ENCODE data around the gene TERF2IP. TPM values are rescaled to one million over a fixed set of nuclear protein-coding genes. Genes with fewer than 3 reads are reported as not detected.

Gene TERF2IP, protein sequence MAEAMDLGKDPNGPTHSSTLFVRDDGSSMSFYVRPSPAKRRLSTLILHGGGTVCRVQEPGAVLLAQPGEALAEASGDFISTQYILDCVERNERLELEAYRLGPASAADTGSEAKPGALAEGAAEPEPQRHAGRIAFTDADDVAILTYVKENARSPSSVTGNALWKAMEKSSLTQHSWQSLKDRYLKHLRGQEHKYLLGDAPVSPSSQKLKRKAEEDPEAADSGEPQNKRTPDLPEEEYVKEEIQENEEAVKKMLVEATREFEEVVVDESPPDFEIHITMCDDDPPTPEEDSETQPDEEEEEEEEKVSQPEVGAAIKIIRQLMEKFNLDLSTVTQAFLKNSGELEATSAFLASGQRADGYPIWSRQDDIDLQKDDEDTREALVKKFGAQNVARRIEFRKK
- total RNA-seq (2014; rRNA removed; shearing (Covaris generic)) (44.8 and 60.7 TPM in 2 replicates), polyA plus RNA-seq (2016; fragmentation: Nextera tagmentation; extraction: Ambion mirVana) (59.8 and 66.9 TPM in 2 replicates)

DNA sequence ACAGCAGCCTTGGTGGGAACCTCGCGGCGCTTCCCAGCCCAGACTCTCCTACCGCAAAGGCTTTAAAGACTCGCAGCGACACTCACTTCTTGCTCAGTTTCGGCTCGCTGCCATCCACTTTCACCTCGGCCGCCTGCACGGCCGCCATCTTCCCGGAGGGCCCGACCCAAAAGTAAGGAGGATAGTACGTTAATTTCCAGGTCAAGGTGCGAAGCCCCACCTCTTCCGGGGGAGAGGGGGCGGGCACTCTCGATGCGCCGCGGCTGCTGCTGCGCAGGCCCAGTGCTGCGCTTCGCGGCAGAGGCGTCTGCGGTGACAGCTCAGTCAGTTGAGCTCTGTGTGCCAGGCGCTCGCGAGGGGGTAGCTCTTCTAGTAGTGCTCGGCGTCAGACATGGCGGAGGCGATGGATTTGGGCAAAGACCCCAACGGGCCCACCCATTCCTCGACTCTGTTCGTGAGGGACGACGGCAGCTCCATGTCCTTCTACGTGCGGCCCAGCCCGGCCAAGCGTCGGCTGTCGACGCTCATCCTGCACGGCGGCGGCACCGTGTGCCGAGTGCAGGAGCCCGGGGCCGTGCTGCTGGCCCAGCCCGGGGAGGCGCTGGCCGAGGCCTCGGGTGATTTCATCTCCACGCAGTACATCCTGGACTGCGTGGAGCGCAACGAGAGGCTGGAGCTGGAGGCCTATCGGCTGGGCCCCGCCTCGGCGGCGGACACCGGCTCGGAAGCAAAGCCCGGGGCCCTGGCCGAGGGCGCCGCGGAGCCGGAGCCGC lies at the start of gene TERF2IP, which contains the start of gene KARS1:
TSS of gene TERF2IP (plus strand) at position 282 of the 773 bp plus-strand sequence. CDS start at position 392, 110 bp downstream.
TSS of gene KARS1 (minus strand) at position 174 of the 773 bp plus-strand sequence. CDS start at position 148, 26 bp downstream.
- in situ Hi-C loops (cut with MboI): no loop called here
- Histone ChIP-seq H3K4me1 (ENCODE audit: insufficient read depth) (peaks cover 36% of the 10 kb centered on the region), H3K27me3 (replicated peaks; ENCODE audit: insufficient read depth) (no peaks in the 10 kb centered on the region), H4K20me1 (ENCODE audit: insufficient read depth) (peaks cover 15% of the 10 kb centered on the region; the same call in 1 of the 2 replicates), H3K9me2 (ENCODE audit: insufficient read depth) (no peaks in the 10 kb centered on the region), H3K36me3 (ENCODE audit: low read depth) (peaks cover 16% of the 10 kb centered on the region), H3K4me2 (ENCODE audit: unreplicated experiment) (peak within 1 kb of the TSS; percentile 84), H3K4me3 (peak within 1 kb of the TSS; percentile 91), H3K9me3 (ENCODE audit: low read depth) (no peaks in the 10 kb centered on the region), H2AFZ (peak within 1 kb of the TSS; percentile 89), H3K79me2 (ENCODE audit: insufficient read depth) (peaks cover 93% of the 10 kb centered on the region), H3F3A (ENCODE audit: insufficient read depth) (peaks cover 1% of the 10 kb centered on the region; the same call in 1 of the 2 replicates), H3K27ac (peak within 1 kb of the TSS; percentile 87), H3K9ac (peak within 1 kb of the TSS; percentile 97)
- WGBS, 2 experiments (ENCODE audit: low coverage in 1 of 2, low lambda C conversion rate in 2 of 2, missing lambda C conversion rate in 2 of 2): 1% methylated on average over 75 to 76 of the region's 76 CpGs
- TF ChIP-seq EZH2 (IDR thresholded peaks at IDR 0.05; ENCODE audit: insufficient read depth, poor library complexity, severe bottlenecking) (no peak), EZH2phosphoT487 (IDR thresholded peaks at IDR 0.05; ENCODE audit: insufficient read depth, low read depth) (no peak)
- peak; percentile 98 for DNase-seq

DNA sequence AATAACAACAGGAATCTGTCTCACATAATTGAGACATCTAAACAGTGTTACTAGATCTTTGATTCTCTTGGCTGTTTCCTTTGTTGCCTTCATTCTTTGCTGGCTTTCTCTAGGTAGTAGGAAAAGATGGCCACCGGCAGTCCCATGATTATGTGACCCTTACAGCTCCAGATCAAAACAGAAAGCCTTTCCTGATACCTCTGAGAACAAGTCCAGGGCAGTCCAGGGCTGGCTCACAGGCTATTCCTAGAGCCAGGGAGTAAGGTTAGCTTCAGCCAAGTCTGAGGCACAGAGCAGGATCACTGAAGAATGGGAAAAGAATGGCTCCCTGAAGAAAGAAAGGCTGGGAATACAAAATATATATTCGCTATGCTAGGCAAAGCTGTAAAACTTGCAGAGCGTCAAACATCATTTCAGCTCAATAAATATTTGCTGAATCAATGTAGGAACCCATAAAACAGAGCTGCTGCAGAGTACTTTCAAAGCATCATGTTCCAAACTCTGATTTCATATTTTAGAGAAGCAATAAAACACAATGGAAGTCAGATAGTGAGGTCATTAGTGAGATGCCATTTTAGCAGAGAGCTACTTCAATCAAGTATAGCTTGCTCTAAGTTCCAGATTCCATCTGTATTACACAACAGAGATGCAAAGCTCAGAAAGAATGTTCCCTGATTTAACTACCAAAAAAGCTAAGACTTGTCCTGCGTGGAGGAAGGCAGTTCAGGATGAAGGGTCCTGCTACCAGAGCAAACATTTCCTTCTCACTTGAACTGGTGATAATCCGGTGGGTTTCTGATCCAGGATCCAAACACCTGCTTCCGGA lies 47.9 kb upstream of the TERF2IP start:
- no peak overlapping the region for H2AFZ ChIP-seq
- peaks cover 9% of the 10 kb centered on the region; the same call in 1 of the 2 replicates for H3K4me1 ChIP-seq (ENCODE audit: insufficient read depth)
- no peak overlapping the region for H3K4me3 ChIP-seq
- WGBS, 2 experiments (ENCODE audit: low coverage in 1 of 2, low lambda C conversion rate in 2 of 2, missing lambda C conversion rate in 2 of 2): 98% methylated on average over 6 of the region's 6 CpGs
- peak; percentile 20 for DNase-seq
- no peak overlapping the region for H3K4me2 ChIP-seq (ENCODE audit: unreplicated experiment)
- TF ChIP-seq EZH2 (IDR thresholded peaks at IDR 0.05; ENCODE audit: insufficient read depth, poor library complexity, severe bottlenecking): no peak
- TF ChIP-seq EZH2phosphoT487 (IDR thresholded peaks at IDR 0.05; ENCODE audit: insufficient read depth, low read depth): no peak
- H3K9me2 ChIP-seq (ENCODE audit: insufficient read depth): no peaks in the 10 kb centered on the region
- 0 out of 2 replicates have a peak, but pooled peaks cover 6% of the 10 kb centered on the region for H3F3A ChIP-seq (ENCODE audit: insufficient read depth)
- peaks cover 34% of the 10 kb centered on the region; the same call in 1 of the 2 replicates for H3K36me3 ChIP-seq (ENCODE audit: low read depth)
- H3K9ac ChIP-seq: no peak overlapping the region
- H4K20me1 ChIP-seq (ENCODE audit: insufficient read depth): no peaks in the 10 kb centered on the region
- no peaks in the 10 kb centered on the region for H3K79me2 ChIP-seq (ENCODE audit: insufficient read depth)
- H3K27me3 ChIP-seq (replicated peaks; ENCODE audit: insufficient read depth): no peaks in the 10 kb centered on the region
- no peaks in the 10 kb centered on the region for H3K9me3 ChIP-seq (ENCODE audit: low read depth)
- H3K27ac ChIP-seq: no peak overlapping the region
- in situ Hi-C loops (cut with MboI): loop anchor here (25.0 kb wide), 1 partner anchor 387 kb away; the partner anchor contains the start of genes CTRB1 and CTRB2

DNA sequence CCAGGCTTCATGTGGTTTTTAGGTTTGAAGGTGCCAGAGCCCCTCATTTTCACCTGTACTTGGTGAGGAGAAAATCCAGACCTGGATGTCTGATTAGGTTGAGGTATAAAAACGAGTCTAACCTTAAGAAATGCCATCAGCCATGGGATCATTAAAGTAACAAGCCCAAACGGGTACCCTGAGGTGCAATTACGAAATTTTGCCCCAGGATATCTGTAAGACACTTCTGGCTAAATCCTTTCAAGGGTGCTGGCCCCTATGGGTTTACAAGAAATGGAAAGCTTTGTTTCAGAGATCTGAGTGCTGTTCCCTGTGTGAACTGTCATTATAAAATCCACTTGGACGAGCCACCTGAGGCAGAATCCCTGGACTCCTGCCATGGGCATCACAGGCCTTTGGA lies 44.3 kb upstream of the TERF2IP start:
- Histone ChIP-seq H3K27ac (no peak overlapping the region), H3K4me3 (no peak overlapping the region), H3K36me3 (ENCODE audit: low read depth) (peaks cover 36% of the 10 kb centered on the region; the same call in 1 of the 2 replicates), H2AFZ (no peak overlapping the region), H3K79me2 (ENCODE audit: insufficient read depth) (no peaks in the 10 kb centered on the region), H3K27me3 (replicated peaks; ENCODE audit: insufficient read depth) (no peaks in the 10 kb centered on the region), H3K9ac (no peak overlapping the region), H3F3A (ENCODE audit: insufficient read depth) (0 out of 2 replicates have a peak, but pooled peaks cover 6% of the 10 kb centered on the region), H4K20me1 (ENCODE audit: insufficient read depth) (no peaks in the 10 kb centered on the region), H3K4me1 (ENCODE audit: insufficient read depth) (0 out of 2 replicates have a peak, but pooled peaks cover 6% of the 10 kb centered on the region), H3K9me3 (ENCODE audit: low read depth) (no peaks in the 10 kb centered on the region), H3K9me2 (ENCODE audit: insufficient read depth) (no peaks in the 10 kb centered on the region), H3K4me2 (ENCODE audit: unreplicated experiment) (no peak overlapping the region)
- in situ Hi-C loops (cut with MboI): loop anchor here (25.0 kb wide), 1 partner anchor 391 kb away; the partner anchor contains the start of genes CTRB1 and CTRB2
- 78 to 84% methylated on average over 4 of the region's 4 CpGs for WGBS, 2 experiments (ENCODE audit: low coverage in 1 of 2, low lambda C conversion rate in 2 of 2, missing lambda C conversion rate in 2 of 2)
- TF ChIP-seq EZH2phosphoT487 (IDR thresholded peaks at IDR 0.05; ENCODE audit: insufficient read depth, low read depth) (no peak), EZH2 (IDR thresholded peaks at IDR 0.05; ENCODE audit: insufficient read depth, poor library complexity, severe bottlenecking) (no peak)
- DNase-seq: no peak

All from GM23248 (cell line).